HG02759 (cell line): ENCODE results near the gene PSMA3.

ENCODE experiments used
- ATAC-seq: cut with Tn5 transposase; IDR thresholded peaks from one replicate; pipeline ENCODE4 v1.9.1; 2021; ENCODE audit warnings: mild to moderate bottlenecking, moderate library complexity; ENCODE audit not compliant: unreplicated experiment

Gene PSMA3

GRCh38 chr14:58270628-58271027, 26.0 kb downstream of the PSMA3 start:
- no peak for ATAC-seq

GRCh38 chr14:58272588-58273372, 28.1 kb downstream of the PSMA3 start:
- no peak for ATAC-seq

- no peak for ATAC-seq
Measured at GRCh38 chr14:58274881-58275280, 30.2 kb downstream of the PSMA3 start.

GRCh38 chr14:58275527-58276190, 31.0 kb downstream of the PSMA3 start:
- ATAC-seq = no peak

- no peak for ATAC-seq
Measured at GRCh38 chr14:58276208-58276607, 31.6 kb downstream of the PSMA3 start.

GRCh38 chr14:58278177-58278576, 33.5 kb downstream of the PSMA3 start:
- no peak for ATAC-seq

- peak; percentile 63 for ATAC-seq
Measured at GRCh38 chr14:58280954-58281787, 36.5 kb downstream of the PSMA3 start.

- ATAC-seq = no peak
Measured at GRCh38 chr14:58281969-58282368, 37.3 kb downstream of the PSMA3 start.

- ATAC-seq = no peak
Measured at GRCh38 chr14:58282925-58283593, 38.4 kb downstream of the PSMA3 start.

- no peak for ATAC-seq
Measured at GRCh38 chr14:58283730-58284129, 39.1 kb downstream of the PSMA3 start.

- no peak for ATAC-seq
Measured at GRCh38 chr14:58285132-58285531, 40.5 kb downstream of the PSMA3 start.

GRCh38 chr14:58287607-58288042, 43.0 kb downstream of the PSMA3 start:
- ATAC-seq = no peak

- ATAC-seq = no peak
Measured at GRCh38 chr14:58288106-58288792, 43.6 kb downstream of the PSMA3 start.

GRCh38 chr14:58291646-58292045, 47.0 kb downstream of the PSMA3 start:
- no peak for ATAC-seq

- ATAC-seq = no peak
Measured at GRCh38 chr14:58292187-58292586, 47.5 kb downstream of the PSMA3 start.

GRCh38 chr14:58294201-58294600, 49.6 kb downstream of the PSMA3 start:
- ATAC-seq = no peak

GRCh38 chr14:58296726-58297125, 52.1 kb downstream of the PSMA3 start:
- no peak for ATAC-seq

GRCh38 chr14:58297412-58297761, 52.7 kb downstream of the PSMA3 start:
- ATAC-seq = no peak

GRCh38 chr14:58297762-58298476, 53.3 kb downstream of the PSMA3 start:
- ATAC-seq = peak; percentile 81
